DMS53 treated with DMSO at 0.1 percent for 48 hours (cell line): ENCODE measurements around the gene LIMK2.

ENCODE experiments used
- DNase-seq: peaks from one replicate; lab custom pipeline; 2025; ENCODE audit not compliant: unreplicated experiment; lab: John Stamatoyannopoulos, UW

Gene LIMK2

GRCh38 chr22:31271026-31271425, 58.9 kb downstream of the LIMK2 start:
- no peak for DNase-seq

GRCh38 chr22:31271485-31271884, 59.4 kb downstream of the LIMK2 start:
- DNase-seq = no peak

GRCh38 chr22:31272522-31273446, 60.7 kb downstream of the LIMK2 start:
- DNase-seq = no peak

GRCh38 chr22:31274017-31274416, 61.9 kb downstream of the LIMK2 start:
- no peak for DNase-seq

- peak; percentile 14 for DNase-seq
Measured at GRCh38 chr22:31275018-31275417, 62.9 kb downstream of the LIMK2 start.

- no peak for DNase-seq
Measured at GRCh38 chr22:31275576-31275975, 63.5 kb downstream of the LIMK2 start.

GRCh38 chr22:31276426-31277167, 64.5 kb downstream of the LIMK2 start:
- DNase-seq = no peak

GRCh38 chr22:31277741-31278140, 65.6 kb downstream of the LIMK2 start:
- no peak for DNase-seq

GRCh38 chr22:31278151-31278621, 66.1 kb downstream of the LIMK2 start:
- no peak for DNase-seq

- DNase-seq = no peak
Measured at GRCh38 chr22:31278626-31279326, 66.7 kb downstream of the LIMK2 start.

- no peak for DNase-seq
Measured at GRCh38 chr22:31279327-31279669, 67.2 kb downstream of the LIMK2 start.

- no peak for DNase-seq
Measured at GRCh38 chr22:31279821-31280505, 67.9 kb downstream of the LIMK2 start.

- DNase-seq = no peak
Measured at GRCh38 chr22:31281733-31282132, 69.6 kb downstream of the LIMK2 start.

- no peak for DNase-seq
Measured at GRCh38 chr22:31282748-31283468, 70.8 kb downstream of the LIMK2 start.

- no peak for DNase-seq
Measured at GRCh38 chr22:31284281-31285155, 72.4 kb downstream of the LIMK2 start.

GRCh38 chr22:31286360-31287255, 74.5 kb downstream of the LIMK2 start:
- DNase-seq = no peak

- no peak for DNase-seq
Measured at GRCh38 chr22:31287818-31288495, 75.9 kb downstream of the LIMK2 start.
